ENCODE results near the gene SETD2. TPM values are rescaled to one million over a fixed set of nuclear protein-coding genes. Genes with fewer than 3 reads are reported as not detected.

SETD2 gene
- total RNA-seq, 1 experiment from 2014 or later = 15.4 TPM

- peaks cover 2% of the 10 kb centered on the region; the same call in 1 of the 2 replicates for H3K36me3 ChIP-seq (replicated peaks; ENCODE audit: control insufficient read depth, insufficient read depth, low read length)
- DNase-seq = no peak
- no peaks in the 10 kb centered on the region for H3K27me3 ChIP-seq (ENCODE audit: control insufficient read depth, insufficient read depth, low read length)
- no peak overlapping the region for H3K4me3 ChIP-seq (ENCODE audit: insufficient read depth, low read depth, low read length)
Measured at GRCh38 chr3:46993986-46994385, 169.9 kb downstream of the SETD2 start.

- Histone ChIP-seq H3K4me3 (ENCODE audit: insufficient read depth, low read depth, low read length) (no peak overlapping the region), H3K27me3 (ENCODE audit: control insufficient read depth, insufficient read depth, low read length) (no peaks in the 10 kb centered on the region), H3K36me3 (replicated peaks; ENCODE audit: control insufficient read depth, insufficient read depth, low read length) (peaks cover 2% of the 10 kb centered on the region; the same call in 1 of the 2 replicates)
- DNase-seq = no peak
Measured at GRCh38 chr3:46993292-46993691, 170.6 kb downstream of the SETD2 start.

GRCh38 chr3:46992231-46992630 lies 171.7 kb downstream of the SETD2 start:
- Histone ChIP-seq H3K27me3 (ENCODE audit: control insufficient read depth, insufficient read depth, low read length) (no peaks in the 10 kb centered on the region), H3K4me3 (ENCODE audit: insufficient read depth, low read depth, low read length) (no peak overlapping the region), H3K36me3 (replicated peaks; ENCODE audit: control insufficient read depth, insufficient read depth, low read length) (peaks cover 2% of the 10 kb centered on the region; the same call in 1 of the 2 replicates)
- DNase-seq = no peak

GRCh38 chr3:46991406-46992165 lies 172.3 kb downstream of the SETD2 start:
- no peaks in the 10 kb centered on the region for H3K27me3 ChIP-seq (ENCODE audit: control insufficient read depth, insufficient read depth, low read length)
- peaks cover 2% of the 10 kb centered on the region; the same call in 1 of the 2 replicates for H3K36me3 ChIP-seq (replicated peaks; ENCODE audit: control insufficient read depth, insufficient read depth, low read length)

GRCh38 chr3:46990573-46991374 lies 173.1 kb downstream of the SETD2 start:
- no peaks in the 10 kb centered on the region for H3K27me3 ChIP-seq (ENCODE audit: control insufficient read depth, insufficient read depth, low read length)
- H3K36me3 ChIP-seq (replicated peaks; ENCODE audit: control insufficient read depth, insufficient read depth, low read length) = peaks cover 2% of the 10 kb centered on the region; the same call in 1 of the 2 replicates
- H3K4me3 ChIP-seq (ENCODE audit: insufficient read depth, low read depth, low read length) = no peak overlapping the region
- no peak for DNase-seq

More at GRCh38 chr3:46991406-46992165, 172.3 kb downstream of the SETD2 start:
- no peak for DNase-seq
- H3K4me3 ChIP-seq (ENCODE audit: insufficient read depth, low read depth, low read length) = no peak overlapping the region

GRCh38 chr3:46989146-46989810 lies 174.6 kb downstream of the SETD2 start:
- peaks cover under 1% of the 10 kb centered on the region; the same call in 1 of the 2 replicates for H3K36me3 ChIP-seq (replicated peaks; ENCODE audit: control insufficient read depth, insufficient read depth, low read length)
- DNase-seq = peak; percentile 84
- H3K4me3 ChIP-seq (ENCODE audit: insufficient read depth, low read depth, low read length) = no peak overlapping the region
- H3K27me3 ChIP-seq (ENCODE audit: control insufficient read depth, insufficient read depth, low read length) = no peaks in the 10 kb centered on the region

- no peak for DNase-seq
- H3K4me3 ChIP-seq (ENCODE audit: insufficient read depth, low read depth, low read length) = no peak overlapping the region
- H3K36me3 ChIP-seq (replicated peaks; ENCODE audit: control insufficient read depth, insufficient read depth, low read length) = no peaks in the 10 kb centered on the region; the same call in 1 of the 2 replicates
- H3K27me3 ChIP-seq (ENCODE audit: control insufficient read depth, insufficient read depth, low read length) = no peaks in the 10 kb centered on the region
Measured at GRCh38 chr3:46988616-46989015, 175.3 kb downstream of the SETD2 start.

GRCh38 chr3:46987743-46988401 lies 176.0 kb downstream of the SETD2 start:
- H3K36me3 ChIP-seq (replicated peaks; ENCODE audit: control insufficient read depth, insufficient read depth, low read length) = no peaks in the 10 kb centered on the region; the same call in 1 of the 2 replicates
- H3K4me3 ChIP-seq (ENCODE audit: insufficient read depth, low read depth, low read length) = peak overlapping the region; percentile 12; the same call in 1 of the 2 replicates
- H3K27me3 ChIP-seq (ENCODE audit: control insufficient read depth, insufficient read depth, low read length) = no peaks in the 10 kb centered on the region
- peak; percentile 92 for DNase-seq

GRCh38 chr3:46987319-46987742 lies 176.6 kb downstream of the SETD2 start:
- no peaks in the 10 kb centered on the region; the same call in 1 of the 2 replicates for H3K36me3 ChIP-seq (replicated peaks; ENCODE audit: control insufficient read depth, insufficient read depth, low read length)
- no peaks in the 10 kb centered on the region for H3K27me3 ChIP-seq (ENCODE audit: control insufficient read depth, insufficient read depth, low read length)
- peak; percentile 77 for DNase-seq
- H3K4me3 ChIP-seq (ENCODE audit: insufficient read depth, low read depth, low read length) = peak overlapping the region; percentile 12; the same call in 1 of the 2 replicates

- Histone ChIP-seq H3K36me3 (replicated peaks; ENCODE audit: control insufficient read depth, insufficient read depth, low read length) (no peaks in the 10 kb centered on the region; the same call in 1 of the 2 replicates), H3K4me3 (ENCODE audit: insufficient read depth, low read depth, low read length) (no peak overlapping the region), H3K27me3 (ENCODE audit: control insufficient read depth, insufficient read depth, low read length) (no peaks in the 10 kb centered on the region)
- no peak for DNase-seq
Measured at GRCh38 chr3:46986782-46987310, 177.1 kb downstream of the SETD2 start.

- Histone ChIP-seq H3K27me3 (ENCODE audit: control insufficient read depth, insufficient read depth, low read length) (no peaks in the 10 kb centered on the region), H3K4me3 (ENCODE audit: insufficient read depth, low read depth, low read length) (no peak overlapping the region), H3K36me3 (replicated peaks; ENCODE audit: control insufficient read depth, insufficient read depth, low read length) (no peaks in the 10 kb centered on the region; the same call in 1 of the 2 replicates)
- no peak for DNase-seq
Measured at GRCh38 chr3:46986055-46986730, 177.7 kb downstream of the SETD2 start.

GRCh38 chr3:46985588-46985987 lies 178.3 kb downstream of the SETD2 start:
- DNase-seq = no peak
- Histone ChIP-seq H3K27me3 (ENCODE audit: control insufficient read depth, insufficient read depth, low read length) (no peaks in the 10 kb centered on the region; the same call in 1 of the 2 replicates), H3K4me3 (ENCODE audit: insufficient read depth, low read depth, low read length) (no peak overlapping the region), H3K36me3 (replicated peaks; ENCODE audit: control insufficient read depth, insufficient read depth, low read length) (no peaks in the 10 kb centered on the region; the same call in 1 of the 2 replicates)

Data from H7 (cell line).